Subcutaneous abdominal adipose tissue (tissue), 5 donors: Measurements from ENCODE around the gene IAH1.
"Not testable (repeated sequence)": the region's sequence is repeated elsewhere in the genome, so short reads cannot be mapped to it uniquely, and the experiment has no call there.

Experiments
- H3K27ac ChIP-seq: one replicate; pipeline ENCODE4 v1.7.0; 2013; ENCODE audit warnings: low read depth, mild to moderate bottlenecking, inconsistent platforms, low read length, moderate library complexity
- H3K27me3 ChIP-seq, 5 donors: one replicate each; pipeline ENCODE4 v1.7.0; 2013; ENCODE audit warnings: low read length in 5 of 5, inconsistent platforms in 1 of 5; ENCODE audit not compliant: control insufficient read depth in 5 of 5, insufficient read depth in 4 of 5
- H3K36me3 ChIP-seq, 5 donors: one replicate each; pipeline ENCODE4 v1.7.0; 2013; ENCODE audit warnings: low read length in 5 of 5; ENCODE audit not compliant: control insufficient read depth in 5 of 5, insufficient read depth in 5 of 5
- H3K4me1 ChIP-seq, 5 donors: one replicate each; pipeline ENCODE4 v1.7.0; 2013; ENCODE audit warnings: low read length in 5 of 5, mild to moderate bottlenecking in 3 of 5, moderate library complexity in 1 of 5; ENCODE audit not compliant: control insufficient read depth in 5 of 5, insufficient read depth in 5 of 5
- H3K4me3 ChIP-seq, 5 donors: one replicate each; pipeline ENCODE4 v1.7.0; 2013; ENCODE audit warnings: low read length in 5 of 5, low read depth in 1 of 5
- H3K9ac ChIP-seq, 5 donors: one replicate each; pipeline ENCODE4 v1.7.0; 2013; ENCODE audit warnings: low read length in 5 of 5, mild to moderate bottlenecking in 4 of 5, moderate library complexity in 3 of 5
- H3K9me3 ChIP-seq, 5 donors: one replicate each; pipeline ENCODE4 v1.7.0; 2013; ENCODE audit warnings: low read length in 5 of 5; ENCODE audit not compliant: control insufficient read depth in 5 of 5
- donor health status: healthy.
- donor health status: healthy.
- donor health status: healthy.
- donor health status: healthy.
- donor health status: healthy.

IAH1 gene

DNA sequence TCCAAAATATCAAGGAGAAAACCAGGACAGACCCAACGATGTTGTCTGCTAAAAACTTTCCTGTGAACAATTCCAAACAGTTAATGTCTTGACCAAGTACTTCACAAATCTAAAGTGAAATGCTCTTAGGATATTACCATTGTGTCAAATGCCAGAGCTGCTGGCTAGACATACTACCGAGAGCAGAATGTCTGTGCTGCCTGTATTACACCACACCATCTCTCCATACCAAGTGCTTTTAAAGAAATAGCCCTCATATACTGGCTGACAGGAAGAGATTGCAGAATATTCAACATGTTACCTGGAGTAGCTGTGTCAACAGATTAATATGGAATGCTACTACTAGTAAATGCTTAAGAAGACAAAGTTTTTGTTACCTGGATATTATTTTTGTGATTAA lies 18.6 kb downstream of the IAH1 start:
- H3K4me1 ChIP-seq, result peaks cover 0 to 6% (median 0%) of the 10 kb centered on the region in 5 donors
- no peak overlapping the region for H3K4me3 ChIP-seq
- H3K27ac ChIP-seq, result peak overlapping the region; percentile 43
- H3K9ac ChIP-seq, result no peak overlapping the region
- no peaks in the 10 kb centered on the region for H3K9me3 ChIP-seq
- H3K36me3 ChIP-seq, result peaks cover 51 to 91% (median 82%) of the 10 kb centered on the region in 5 donors
- no peaks in the 10 kb centered on the region for H3K27me3 ChIP-seq

GRCh38 chr2:9493478-9493877 lies 19.1 kb downstream of the IAH1 start:
- Histone ChIP-seq H3K27ac (no peak overlapping the region), H3K9ac (no peak overlapping the region), H3K4me3 (no peak overlapping the region), H3K9me3 (no peaks in the 10 kb centered on the region), H3K36me3 (peaks cover 48 to 91% (median 79%) of the 10 kb centered on the region in 5 donors), H3K27me3 (no peaks in the 10 kb centered on the region), H3K4me1 (peaks cover 0 to 10% (median 0%) of the 10 kb centered on the region in 5 donors)

DNA sequence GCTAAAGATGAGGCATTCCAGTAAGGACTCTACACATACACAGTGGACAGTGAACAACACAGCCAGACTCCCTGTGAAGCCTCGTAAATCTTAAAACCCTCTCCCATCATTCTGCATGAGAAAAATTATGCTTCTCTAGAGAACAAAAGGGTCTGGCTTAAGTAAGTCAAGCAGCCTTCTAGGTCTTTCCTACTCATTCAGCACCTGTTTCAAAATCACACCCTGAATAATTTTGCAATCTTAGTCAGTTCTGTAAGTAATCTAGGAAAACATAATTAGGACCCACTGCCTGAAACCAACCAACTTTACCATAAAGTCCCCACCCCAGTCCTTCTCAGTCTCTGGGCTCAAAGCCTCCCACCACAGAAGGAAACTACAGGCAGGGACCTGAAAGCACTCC lies 19.7 kb downstream of the IAH1 start:
- H3K36me3 ChIP-seq, result peaks cover 46 to 86% (median 73%) of the 10 kb centered on the region in 5 donors
- no peaks in the 10 kb centered on the region for H3K9me3 ChIP-seq
- H3K27ac ChIP-seq, result no peak overlapping the region
- H3K27me3 ChIP-seq, result no peaks in the 10 kb centered on the region
- no peak overlapping the region for H3K4me3 ChIP-seq
- H3K9ac ChIP-seq, result no peak overlapping the region
- peaks cover 0 to 10% (median 0%) of the 10 kb centered on the region in 5 donors for H3K4me1 ChIP-seq

GRCh38 chr2:9497017-9497416 lies 22.7 kb downstream of the IAH1 start:
- H3K36me3 ChIP-seq, result peaks cover 37 to 79% (median 55%) of the 10 kb centered on the region in 5 donors
- no peak overlapping the region for H3K4me3 ChIP-seq
- H3K27ac ChIP-seq, result no peak overlapping the region
- peaks cover 0 to 10% (median 0%) of the 10 kb centered on the region in 5 donors for H3K4me1 ChIP-seq
- H3K9me3 ChIP-seq, result no peaks in the 10 kb centered on the region
- H3K27me3 ChIP-seq, result no peaks in the 10 kb centered on the region
- H3K9ac ChIP-seq, result no peak overlapping the region

DNA sequence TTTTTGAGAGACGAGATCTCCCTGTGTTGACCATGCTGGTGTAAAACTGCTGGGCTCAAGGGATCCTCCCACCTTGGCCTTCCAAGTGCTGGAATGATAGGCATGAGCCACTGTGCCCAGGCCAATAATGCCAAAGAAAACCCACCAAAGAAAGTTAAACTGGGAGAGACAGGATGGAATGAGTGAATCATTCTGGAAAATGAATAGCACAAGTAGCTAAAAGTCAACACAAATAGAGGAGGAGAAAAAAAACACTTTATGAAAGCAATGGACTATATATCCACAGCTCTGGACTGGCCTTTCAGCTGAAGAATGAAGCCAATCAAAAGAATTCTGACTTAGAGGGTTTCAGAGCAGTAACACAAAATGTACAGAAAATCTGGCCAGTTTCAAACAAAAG lies 23.9 kb downstream of the IAH1 start:
- peaks cover 29 to 79% (median 52%) of the 10 kb centered on the region in 5 donors for H3K36me3 ChIP-seq
- H3K4me1 ChIP-seq, result peaks cover 0 to 6% (median 0%) of the 10 kb centered on the region in 5 donors
- H3K27ac ChIP-seq, result no peak overlapping the region
- no peak overlapping the region for H3K4me3 ChIP-seq
- no peaks in the 10 kb centered on the region for H3K9me3 ChIP-seq
- H3K9ac ChIP-seq, result no peak overlapping the region
- H3K27me3 ChIP-seq, result no peaks in the 10 kb centered on the region

- no peak overlapping the region for H3K9ac ChIP-seq
- peaks cover 14 to 61% (median 42%) of the 10 kb centered on the region in 5 donors for H3K36me3 ChIP-seq
- H3K27me3 ChIP-seq, result no peaks in the 10 kb centered on the region
- H3K4me1 ChIP-seq, result peaks cover 0 to 4% (median 0%) of the 10 kb centered on the region in 5 donors
- H3K27ac ChIP-seq, result no peak overlapping the region
- no peaks in the 10 kb centered on the region for H3K9me3 ChIP-seq
- H3K4me3 ChIP-seq, result no peak overlapping the region
These were observed 34.6 kb downstream of the IAH1 start for GRCh38 chr2:9508931-9509330.

GRCh38 chr2:9513946-9514345 lies 39.6 kb downstream of the IAH1 start:
- not testable (repeated sequence) for H3K27me3 ChIP-seq, H3K9me3 ChIP-seq, H3K4me3 ChIP-seq, H3K4me1 ChIP-seq, H3K9ac ChIP-seq, H3K27ac ChIP-seq
- peaks cover 21 to 54% (median 41%) of the 10 kb centered on the region in 5 donors for H3K36me3 ChIP-seq

DNA sequence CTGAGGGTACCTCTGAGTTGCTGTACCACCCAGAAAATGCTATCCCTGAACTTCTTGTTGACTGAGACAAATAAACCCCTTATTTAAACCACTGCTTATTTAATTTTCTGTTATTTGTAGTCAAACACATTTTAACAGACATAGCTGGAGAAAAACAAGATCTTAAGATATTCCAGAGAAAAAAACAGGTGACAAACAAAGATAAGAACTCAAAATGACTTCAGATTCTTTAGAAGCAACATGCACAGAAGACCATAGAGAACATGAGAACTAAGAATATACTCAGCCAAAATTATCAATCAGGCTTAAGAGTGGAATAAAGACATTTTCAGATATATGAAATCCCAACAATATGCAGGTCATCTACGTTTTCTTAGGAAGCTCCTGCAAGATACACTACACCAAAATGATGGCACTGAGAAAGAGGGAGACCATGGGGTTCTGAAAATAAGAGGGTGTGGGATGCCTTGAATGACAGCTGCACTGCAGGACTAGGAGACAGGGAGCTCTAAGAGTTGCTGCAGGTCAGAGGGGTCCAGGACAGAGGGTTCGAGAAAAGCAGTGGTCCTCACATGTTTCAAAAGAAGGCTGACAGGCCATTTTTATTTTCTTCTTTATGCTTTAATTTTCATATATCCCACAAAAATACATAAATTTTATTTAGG lies 42.9 kb downstream of the IAH1 start:
- no peaks in the 10 kb centered on the region for H3K9me3 ChIP-seq
- H3K27ac ChIP-seq, result no peak overlapping the region
- H3K9ac ChIP-seq, result no peak overlapping the region
- no peaks in the 10 kb centered on the region for H3K4me1 ChIP-seq
- H3K36me3 ChIP-seq, result peaks cover 35 to 74% (median 58%) of the 10 kb centered on the region in 5 donors
- no peak overlapping the region for H3K4me3 ChIP-seq
- H3K27me3 ChIP-seq, result no peaks in the 10 kb centered on the region

- Histone ChIP-seq H3K36me3 (peaks cover 36 to 67% (median 57%) of the 10 kb centered on the region in 5 donors), H3K27ac (no peak overlapping the region), H3K4me3 (no peak overlapping the region), H3K27me3 (no peaks in the 10 kb centered on the region), H3K9ac (no peak overlapping the region), H3K9me3 (no peaks in the 10 kb centered on the region), H3K4me1 (no peaks in the 10 kb centered on the region)
These were observed 43.8 kb downstream of the IAH1 start for GRCh38 chr2:9518163-9518562.

DNA sequence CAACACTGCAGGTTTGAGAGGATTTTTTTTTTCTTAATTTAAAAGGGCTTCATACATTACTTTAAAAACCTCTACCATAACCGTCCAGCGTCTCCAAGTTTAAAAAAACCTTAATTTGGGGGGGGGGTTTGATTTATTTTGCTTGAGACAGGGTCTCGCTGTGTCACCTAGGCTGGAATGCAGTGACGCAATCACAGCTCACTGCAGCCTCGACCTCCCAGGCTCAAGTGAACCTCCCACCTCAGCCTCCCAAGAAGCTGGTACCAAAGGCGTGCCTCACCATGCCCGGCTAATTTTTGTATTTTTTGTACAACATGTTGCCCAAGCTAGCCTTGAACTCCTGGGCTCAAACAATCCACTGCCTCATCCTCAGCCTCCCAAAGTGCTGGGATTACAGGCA lies 44.4 kb downstream of the IAH1 start:
- Histone ChIP-seq H3K9me3 (no peaks in the 10 kb centered on the region), H3K36me3 (peaks cover 40 to 64% (median 56%) of the 10 kb centered on the region in 5 donors), H3K27ac (no peak overlapping the region), H3K27me3 (no peaks in the 10 kb centered on the region), H3K4me1 (no peaks in the 10 kb centered on the region), H3K4me3 (no peak overlapping the region), H3K9ac (no peak overlapping the region)
